Measurements from ENCODE around the gene MAL.
A peak's percentile ranks its signal among the peaks of the same experiment; 100 is the strongest.

MAL gene

DNA sequence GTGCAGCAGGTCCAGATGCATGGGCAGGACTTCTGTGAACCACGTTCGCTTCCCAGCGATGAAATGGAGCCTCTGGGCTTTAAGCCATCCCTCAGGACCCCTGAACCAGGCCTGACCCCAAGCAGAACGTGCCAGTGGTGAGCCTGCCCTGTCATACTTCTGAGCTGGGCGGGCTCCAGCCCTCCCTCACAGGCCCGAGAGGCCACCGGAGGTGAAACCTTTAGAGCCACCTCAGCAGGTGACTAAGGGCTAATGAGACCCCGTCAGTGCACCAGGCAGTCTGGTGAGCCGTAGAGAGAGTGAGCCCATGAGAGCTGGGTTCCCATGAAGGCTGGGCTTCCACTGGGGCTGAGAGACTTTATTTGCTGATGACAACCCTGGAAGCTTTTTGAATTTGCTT is 8.9 kb upstream of the MAL start:
- DNase-seq (ENCODE audit: low read depth): no peak

DNA sequence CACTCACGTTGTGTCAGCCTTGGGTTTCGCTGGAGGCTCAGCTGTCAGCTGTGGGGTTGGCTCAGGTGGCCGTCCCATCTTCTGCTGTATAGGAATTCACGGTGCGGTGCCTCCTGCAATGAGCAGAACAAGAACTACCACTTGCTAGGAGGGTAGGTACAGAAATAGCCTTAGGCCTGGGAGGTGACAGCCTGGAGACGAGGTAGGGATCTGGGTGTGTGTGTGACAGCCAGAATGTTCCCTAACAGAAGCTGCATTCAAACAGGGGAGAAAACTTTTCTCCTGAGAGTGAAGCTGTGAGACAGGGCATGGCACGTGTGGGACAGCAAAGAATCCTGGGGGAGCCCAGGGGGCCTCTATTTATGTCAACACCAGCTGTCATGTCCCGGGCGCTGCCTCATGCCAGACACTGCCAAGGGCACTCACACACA is 8.4 kb upstream of the MAL start:
- no peak for DNase-seq (ENCODE audit: low read depth)

DNA sequence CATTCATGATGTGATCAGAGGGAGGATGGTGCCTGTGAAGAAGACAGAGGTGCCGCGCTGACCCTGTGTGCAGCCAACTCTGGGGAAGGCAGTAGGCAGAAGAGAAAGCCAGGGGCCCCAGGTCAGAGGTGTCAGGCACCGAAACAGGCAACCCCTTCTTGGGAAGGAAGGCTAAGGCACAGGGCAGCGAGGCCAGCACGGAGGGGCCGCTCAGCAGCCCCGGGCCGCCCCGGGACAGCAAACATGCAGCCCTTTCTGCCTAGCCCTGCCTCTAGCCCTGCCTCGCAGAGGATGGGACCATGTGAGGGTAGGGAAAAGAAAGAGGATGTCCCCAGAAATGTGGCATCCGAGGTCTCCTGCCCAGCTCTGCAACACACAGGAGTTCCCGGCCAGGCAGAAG is 7.7 kb upstream of the MAL start:
- DNase-seq (ENCODE audit: low read depth): no peak

DNA sequence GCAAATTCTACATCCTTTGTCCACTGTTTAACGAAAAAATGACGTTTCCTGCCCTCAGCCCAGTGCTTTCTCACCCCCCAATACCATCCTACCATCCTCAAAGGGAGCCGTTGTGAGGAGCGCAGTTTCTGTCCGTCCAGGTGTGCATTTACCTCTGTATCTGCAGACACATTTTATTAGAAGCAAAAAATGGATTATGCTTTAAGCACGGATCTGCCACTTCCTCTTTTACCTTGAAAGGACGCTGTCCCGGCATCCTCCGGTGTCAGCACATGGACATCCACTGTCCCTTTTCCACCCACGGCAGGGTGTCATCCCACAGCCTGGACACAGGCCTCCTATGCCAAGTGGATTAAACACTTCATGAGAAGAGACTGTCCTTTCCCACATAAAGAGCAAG is 7.2 kb upstream of the MAL start:
- DNase-seq (ENCODE audit: low read depth): no peak

DNA sequence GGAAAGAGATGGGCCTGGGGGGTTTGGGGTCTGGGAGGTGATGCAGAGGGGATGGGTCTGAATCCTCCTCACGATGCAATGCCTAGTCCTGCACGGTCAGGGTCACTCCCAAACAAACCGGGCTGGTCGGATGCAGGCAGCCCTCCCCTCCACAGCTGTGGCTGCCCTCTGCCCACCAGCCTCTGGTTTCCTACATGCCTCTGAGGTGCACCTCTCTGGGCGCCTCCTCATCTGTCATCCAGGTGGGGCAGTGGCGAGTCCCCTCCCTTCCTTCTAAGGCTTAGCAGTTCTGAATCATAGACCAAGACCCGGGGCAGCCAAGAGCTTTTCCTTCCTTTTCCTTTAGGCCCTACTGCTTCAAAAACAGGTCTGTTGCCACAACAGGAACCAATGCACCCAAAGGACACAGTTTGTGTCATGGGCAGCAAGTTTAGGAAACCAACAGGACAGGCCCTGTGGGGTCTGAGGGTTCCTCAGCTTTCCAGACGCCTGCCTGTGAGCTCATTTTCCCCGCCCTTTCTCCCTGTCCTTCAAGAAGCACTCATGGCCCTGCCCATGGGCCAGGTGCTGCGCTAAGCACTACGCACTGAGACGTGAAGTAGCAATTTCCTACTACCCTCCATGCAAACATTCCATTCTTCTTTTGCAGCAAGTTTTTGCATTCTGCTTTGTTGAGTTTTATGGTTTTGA is 6.5 kb upstream of the MAL start:
- no peak for DNase-seq (ENCODE audit: low read depth)

DNA sequence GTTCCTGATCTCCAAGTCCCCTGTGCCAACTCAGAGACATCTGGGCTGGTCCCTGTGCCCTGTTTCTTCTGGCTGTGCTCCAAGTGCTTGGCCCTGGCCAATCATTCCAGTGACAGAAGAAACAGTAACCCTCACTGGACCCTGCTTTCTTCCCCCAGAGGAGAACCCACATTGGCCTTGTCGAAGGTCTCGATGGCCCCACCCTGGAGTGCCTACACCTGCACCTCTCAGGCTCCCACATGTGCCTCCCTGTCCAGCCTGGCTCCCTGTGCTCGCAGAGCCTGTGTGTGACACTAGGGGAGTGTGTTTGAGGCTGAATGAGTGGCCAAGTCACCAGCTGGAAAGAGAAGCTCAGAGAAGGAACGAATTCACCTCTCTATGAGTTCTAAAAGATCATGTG is 5.9 kb upstream of the MAL start:
- DNase-seq (ENCODE audit: low read depth): no peak

DNA sequence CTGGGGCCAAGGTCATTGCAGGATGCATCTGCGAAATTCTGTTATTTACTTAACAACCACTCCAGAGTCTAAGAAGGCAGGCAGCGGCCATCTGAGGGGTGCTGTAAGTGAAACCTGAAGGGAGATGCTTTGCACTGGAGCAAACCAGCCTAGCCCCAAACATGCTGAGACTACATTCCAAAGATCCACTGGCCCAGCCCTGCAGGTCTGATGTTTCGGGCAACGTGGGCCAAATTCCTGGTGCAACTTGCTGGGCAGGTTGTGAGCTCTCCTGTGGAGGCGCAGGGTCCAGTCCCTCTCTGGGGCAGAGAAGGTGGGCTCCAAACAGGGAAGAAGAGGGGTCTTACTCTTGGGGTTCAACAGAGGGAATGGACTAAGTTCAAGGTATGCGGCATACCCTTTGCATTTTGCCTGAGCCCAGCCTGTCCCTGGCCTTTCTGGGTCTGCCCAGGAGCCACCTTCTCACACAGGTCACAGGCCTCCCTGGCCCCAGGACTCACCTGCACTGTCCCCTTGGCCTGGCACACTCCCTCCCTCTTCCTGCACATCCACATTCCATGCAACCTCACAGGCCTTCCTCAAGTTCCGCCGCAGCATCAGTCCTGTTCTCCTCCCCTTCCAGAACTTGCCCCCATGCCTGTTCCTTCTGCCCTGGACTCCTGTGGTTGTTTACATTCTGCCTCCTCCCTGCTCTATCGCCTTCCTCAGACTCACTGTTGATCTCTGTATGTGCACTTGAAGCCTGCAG is 5.1 kb upstream of the MAL start:
- DNase-seq (ENCODE audit: low read depth): no peak

DNA sequence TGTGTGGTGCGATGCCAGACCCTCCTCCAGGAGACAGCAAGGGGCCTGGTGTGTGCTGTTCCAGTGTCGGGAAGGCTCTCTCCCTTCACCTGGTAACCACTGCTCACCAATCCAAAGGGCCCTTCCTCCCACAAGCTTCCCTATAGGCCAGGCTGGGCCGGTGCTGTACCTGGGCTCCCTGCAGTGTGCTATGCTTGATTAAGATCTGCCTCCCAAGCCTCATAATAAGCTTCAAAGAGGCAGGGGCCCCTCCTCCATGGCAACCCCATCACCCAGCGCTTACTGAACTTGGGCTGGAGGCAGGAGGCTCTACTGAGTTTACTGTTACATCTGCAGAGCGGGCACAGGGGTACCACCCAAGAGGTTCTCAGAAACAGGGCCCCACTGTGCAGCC is 4.5 kb upstream of the MAL start:
- no peak for DNase-seq (ENCODE audit: low read depth)

DNA sequence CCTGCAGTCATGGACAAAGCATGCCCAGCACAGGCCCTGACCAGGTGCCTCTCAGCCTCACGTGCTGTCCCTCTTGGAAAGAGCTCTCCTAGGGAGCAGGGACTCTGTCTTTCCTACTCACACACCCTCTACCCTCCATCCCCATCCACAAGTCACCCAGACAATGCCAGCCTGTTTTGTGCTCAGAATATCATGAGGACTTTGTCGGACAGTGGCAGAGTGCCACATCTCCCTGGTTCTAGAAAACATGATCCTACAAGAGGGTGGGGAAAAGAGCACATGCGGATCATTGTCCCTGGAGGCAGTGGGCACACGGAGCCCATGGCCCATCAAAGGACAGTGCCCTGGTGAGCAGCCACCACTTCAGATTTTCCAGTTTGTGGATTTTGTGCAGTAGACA is 3.7 kb upstream of the MAL start:
- no peak for DNase-seq (ENCODE audit: low read depth)

DNA sequence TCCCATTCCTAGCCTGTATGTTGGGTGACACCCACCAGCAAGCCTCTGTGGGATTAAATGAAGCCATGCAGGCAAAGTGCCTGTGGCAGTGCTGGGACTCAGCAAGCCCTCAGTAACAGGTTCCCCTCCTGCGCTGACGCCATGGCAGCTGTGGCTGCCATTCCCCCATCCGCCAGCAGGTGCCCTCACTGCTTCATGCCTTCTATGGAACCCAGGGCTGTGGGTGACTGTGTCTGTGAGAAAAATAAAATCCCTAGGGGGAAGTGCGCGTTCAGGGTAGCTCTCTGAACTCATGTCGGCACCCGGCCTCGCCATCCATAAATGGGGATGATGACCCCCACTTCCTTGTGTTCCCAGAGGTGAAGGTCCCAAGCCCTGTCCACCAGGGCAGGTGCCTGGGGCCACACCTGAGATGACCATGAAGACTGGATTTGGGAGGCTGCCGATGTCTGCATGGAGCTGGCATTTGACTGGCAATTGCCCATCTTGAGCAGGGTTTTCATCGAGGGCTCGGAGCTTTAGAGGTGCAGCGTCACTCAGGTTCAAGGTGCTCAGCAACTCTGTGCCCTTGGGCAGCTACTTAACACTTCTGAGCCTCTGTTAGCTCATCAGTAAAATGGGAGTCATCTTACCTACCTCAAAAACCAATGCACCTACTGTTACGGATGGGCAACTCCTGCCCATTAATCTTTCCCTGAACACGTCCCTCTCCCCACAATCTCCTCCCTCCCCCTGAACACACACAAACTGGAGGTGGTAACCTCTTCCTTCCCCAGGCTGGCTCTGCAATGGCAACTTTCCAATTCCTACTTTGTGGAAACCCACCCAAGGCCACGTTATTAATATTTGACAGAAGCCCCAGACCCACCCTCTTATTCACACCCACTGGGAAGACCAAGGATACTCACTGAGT is 2.9 kb upstream of the MAL start:
- peak; percentile 14 for DNase-seq (ENCODE audit: low read depth)

DNA sequence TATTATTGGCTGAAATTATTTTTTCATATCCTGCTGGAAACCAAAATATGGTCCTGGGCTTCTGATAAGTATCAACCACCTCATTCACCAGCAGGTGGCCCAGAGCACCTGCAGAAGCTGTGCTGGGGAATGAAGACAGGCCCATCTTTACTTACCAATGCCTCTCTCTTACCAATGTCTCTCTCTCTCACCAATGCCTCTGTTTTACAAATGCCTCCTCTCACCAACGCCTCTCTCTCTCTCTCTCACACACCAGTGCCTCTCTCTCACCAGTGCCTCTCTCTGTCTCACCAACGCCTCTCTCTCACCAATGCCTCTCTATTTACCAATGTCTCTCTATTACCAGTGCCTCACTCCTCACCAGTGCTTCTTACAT is 2.3 kb upstream of the MAL start:
- no peak for DNase-seq (ENCODE audit: low read depth)

DNA sequence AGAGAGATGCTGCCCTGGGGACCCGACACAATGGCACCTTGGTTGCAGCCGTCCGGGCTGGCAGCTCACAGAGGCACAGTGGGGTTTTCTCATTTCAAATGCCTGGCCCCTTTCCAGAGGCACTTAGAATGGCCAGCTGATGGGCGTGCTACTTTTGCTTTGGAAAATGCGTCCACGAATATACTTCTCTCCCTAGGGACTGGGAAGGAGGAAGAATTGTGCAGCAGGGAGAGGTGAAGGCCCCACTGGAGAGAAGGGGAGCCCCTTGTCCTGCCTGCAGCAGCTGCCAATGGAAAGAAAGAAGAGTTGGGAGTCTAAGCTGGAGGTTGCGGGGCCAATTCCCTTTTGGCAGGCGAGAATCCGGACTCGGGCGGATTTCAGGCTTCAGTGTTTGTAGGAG is 1.1 kb upstream of the MAL start:
- no peak for DNase-seq (ENCODE audit: low read depth)

DNA sequence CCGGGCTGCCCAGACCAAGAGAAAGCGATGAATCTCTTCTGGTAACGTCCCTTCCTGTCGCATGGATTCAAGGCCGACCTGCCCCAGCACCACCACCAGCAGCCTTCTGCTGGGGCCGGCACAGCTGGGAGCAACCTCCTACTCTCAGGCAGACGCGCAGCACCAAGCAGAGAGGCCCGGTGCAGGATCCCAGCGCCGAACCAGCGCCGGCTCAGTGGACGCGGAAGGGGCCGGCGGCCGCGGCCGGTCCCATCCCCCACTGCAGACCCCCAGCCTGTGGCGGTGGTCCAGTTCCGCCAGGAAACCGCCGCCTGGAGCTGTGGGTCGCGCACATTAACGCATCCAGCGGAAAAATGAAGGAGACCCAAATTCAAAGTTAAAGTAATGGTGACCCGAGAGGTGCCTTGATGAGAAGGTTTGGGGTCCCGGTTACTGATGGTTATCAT is 525 bp upstream of the MAL start:
- DNase-seq (ENCODE audit: low read depth): no peak

DNA sequence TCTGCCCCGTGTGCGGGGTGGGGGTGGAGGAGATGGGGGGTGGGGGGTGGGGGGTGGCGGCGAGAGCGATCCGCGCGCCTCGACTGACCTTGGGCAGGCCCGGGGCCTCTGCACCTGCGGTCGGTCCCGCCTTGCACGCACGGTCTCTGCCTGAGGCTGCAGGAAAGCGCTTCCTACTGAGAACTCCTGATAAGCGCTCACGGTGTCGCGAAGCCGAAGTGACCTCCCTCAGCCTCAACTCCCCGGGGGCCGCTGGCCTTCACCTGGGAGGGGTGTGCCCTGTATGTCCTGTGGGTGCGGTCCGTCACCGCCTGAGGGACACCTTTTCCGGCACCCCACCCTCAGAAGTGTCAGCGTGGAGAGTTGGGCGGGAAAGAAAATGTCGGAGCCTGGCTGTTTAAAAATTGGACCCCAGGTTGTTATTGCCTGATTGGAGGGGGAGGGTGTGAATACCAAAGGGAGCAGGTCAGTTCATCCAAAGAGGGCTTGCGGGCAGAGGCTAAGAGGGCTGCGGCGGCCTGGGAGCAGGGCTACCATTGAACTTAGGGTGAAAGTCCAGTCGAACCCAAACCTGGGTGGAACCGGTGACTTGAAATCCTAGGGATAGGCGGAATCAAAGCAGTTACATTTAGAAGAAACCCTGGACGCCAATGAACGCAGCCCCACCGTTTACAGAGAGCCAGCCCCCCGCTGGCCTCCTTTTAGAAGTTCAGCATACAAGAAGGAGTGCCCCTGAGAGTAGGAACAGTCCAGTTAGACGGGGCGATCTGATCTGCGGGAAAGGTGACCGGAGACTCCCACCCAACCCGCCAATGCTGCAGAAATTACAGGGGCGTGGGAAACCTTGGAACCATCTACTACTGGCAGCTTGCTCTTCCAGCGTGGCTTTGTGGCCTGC is 1.2 kb downstream of the MAL start:
- DNase-seq (ENCODE audit: low read depth): no peak

DNA sequence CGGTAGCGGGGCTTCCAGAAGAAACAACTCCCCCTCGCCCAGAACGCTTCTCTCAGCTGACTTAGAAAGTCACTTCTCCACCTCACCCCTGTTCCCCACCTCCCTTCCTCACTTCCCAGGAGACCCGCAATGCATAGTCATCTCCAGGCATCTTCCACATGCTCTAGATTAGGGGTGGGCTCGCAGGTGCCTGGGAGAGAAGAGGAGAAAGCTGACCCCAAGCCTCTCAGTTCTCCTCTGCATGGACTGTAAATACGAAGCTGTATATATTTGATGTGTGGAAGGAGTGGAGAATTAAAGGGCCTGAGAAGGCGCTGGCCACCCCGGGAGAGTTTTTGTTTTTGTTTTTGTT is 1.8 kb downstream of the MAL start:
- no peak for DNase-seq (ENCODE audit: low read depth)

DNA sequence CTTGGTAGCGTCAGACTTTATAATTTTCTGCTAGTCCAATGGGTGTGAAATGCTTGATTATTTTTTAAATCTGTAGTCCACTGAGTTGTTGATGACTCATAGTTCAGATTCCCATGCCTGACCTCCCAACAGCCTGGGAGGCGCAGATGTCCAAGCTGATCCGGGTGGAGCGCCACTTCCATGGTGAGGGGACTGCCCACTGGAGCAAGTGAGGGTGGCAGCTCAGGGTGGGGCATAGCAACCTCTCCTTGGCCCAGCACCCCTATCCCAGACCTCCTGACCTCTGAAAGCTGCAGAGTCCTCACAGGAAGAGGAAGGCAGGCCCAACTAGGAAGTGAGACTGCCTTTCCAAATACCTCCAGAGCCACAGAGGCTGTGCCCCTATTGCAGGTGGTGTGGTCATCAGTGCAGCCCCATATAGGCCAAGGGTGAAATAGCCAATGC is 4.4 kb downstream of the MAL start:
- no peak for DNase-seq (ENCODE audit: low read depth)

DNA sequence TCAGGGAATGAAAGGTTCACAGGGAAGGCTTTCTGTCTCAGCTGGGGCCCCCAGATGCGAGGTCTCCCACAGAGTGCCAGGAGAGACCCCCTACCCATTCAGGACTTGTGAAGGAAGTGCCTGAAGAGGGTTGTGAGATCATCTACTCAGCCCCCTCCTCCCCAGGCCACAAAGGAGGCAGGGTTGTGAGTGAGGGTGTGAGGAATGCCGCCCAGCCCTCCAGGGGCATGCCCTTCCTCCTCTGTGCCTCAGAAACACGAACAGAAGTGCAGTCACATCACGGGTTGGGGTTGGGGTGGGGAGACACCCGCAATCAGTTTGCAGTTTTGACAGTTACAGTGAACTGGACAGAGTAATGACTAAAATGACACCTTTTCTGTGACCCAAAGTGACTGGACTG is 5.0 kb downstream of the MAL start:
- DNase-seq (ENCODE audit: low read depth): no peak

DNA sequence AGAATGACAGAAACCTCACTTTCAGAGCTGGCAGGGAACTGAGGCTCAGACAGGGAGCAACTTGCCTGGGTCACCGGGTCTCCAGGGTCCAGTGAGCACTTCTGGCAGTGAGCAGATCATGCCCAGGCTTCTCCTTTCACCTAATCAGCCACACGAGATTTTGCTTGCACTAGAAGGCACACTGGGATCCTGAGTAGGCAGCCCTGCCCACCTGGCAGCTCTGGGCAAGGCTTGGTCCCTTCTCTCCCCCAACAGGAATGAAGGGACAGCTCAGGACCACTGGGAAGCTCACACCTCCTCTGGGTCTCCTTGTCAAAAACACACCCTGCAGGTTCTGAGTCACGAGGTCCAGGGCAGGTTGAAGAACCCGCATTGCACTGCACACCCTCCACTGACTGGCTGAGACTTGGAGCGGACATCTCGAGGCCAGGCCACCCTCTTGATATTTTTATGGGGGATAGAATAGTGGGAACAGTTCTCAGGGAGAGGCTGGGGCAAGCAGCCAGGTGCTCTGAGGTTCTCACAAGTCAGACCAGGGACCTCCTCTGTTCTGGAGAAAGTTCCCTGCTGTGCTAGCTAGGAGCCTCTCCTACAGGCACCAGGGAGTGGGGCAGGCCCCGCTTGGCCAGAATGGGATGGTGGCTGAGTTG is 5.7 kb downstream of the MAL start:
- no peak for DNase-seq (ENCODE audit: low read depth)

DNA sequence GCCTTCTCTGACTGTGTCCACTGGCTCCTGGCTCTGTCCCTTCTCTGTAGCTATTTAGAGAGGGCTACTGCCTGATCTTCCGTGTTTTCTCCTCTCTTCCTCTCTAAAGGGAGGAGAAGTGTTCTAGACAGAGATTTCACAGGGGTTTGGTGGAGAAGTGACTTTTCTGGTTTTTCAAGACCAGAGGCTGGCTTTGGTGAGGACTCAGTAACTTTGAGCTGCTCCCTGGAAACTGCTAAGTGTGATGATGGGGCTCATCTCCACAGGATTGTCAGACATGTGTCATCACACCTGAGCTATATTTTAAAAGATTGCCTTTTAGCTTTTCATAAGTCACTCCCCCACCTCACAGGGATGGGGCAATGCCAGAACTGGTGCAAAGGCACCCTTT is 6.2 kb downstream of the MAL start:
- DNase-seq (ENCODE audit: low read depth): no peak

DNA sequence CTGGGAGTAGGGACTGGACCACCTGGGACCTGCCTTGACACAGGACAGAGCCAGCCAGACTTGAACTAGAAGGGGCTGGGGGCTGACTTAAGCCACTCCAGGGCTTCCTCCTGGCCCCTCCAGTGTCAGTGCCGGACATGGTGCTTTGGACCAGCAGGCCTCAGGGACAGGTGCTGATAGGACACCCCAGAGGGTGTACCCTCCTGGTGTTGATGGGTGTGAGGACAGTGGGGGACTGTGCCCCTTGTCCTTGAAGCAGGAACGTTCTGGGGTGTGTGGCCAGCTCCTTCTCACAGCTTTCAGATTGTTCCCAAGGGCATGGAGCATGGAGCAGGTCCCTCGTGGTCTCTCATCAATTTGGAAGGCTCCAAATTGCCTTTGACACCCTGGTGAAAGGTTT is 6.8 kb downstream of the MAL start:
- DNase-seq (ENCODE audit: low read depth): no peak

DNA sequence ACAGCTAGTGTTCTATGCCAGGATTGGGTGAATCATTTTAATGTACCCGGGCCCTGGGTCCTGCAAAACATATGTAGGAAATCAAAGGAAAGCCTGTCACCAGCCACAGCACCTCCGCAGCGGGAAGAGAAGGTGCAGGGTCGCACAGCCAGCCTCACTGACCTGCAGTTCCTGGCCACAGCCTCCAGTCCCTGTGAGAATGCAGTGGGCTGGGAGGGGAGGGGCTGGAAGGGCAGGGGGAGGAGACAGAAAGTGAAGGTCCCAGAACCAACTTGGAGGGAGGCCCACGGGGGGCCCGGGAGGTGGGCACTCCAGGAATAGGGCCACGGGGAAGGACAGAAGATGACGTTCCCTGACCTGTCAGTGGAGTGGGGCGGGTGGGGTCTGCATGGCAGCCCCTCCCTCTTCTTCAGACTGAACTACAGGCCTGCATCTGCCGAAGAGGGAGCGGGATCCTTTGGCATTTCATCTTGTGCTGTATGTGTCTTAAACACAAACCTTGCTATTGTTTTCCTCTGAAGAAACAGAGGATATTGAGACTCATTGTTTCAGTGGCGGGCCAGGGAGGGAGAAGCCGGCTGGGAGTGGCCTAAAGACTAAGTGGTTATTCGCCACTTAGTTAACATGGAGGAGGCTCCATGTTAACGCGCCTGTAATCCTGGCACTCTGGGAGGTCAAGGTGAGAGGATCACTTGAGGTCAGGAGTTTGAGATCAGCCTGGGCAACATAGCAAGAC is 7.5 kb downstream of the MAL start:
- no peak for DNase-seq (ENCODE audit: low read depth)

All from fibroblast of the conjunctiva (primary cell).